Measurements from ENCODE around the gene MMP7. TPM values are rescaled to one million over a fixed set of nuclear protein-coding genes. Genes with fewer than 3 reads are reported as not detected.

MMP7 gene
- polyA plus RNA-seq, 1 donor (not counting 4 experiments of a cell fraction or from before 2014, with no cell fraction given) = 0.81 TPM

DNA sequence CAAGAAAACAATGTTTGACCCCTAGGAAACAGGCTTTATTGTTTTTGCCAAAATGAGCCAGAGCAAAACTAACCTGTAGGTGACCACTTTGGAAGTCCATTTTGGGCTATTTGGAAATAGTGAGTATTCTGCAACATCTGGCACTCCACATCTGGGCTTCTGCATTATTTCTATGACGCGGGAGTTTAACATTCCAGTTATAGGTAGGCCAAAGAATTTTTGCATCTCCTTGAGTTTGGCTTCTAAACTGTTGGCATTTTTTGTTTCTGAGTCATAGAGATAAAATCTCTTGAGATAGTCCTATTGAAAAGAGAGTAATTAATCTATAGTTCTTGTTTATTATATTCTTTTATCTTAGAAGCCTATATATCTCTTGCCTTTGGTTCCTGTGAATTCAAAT is 2.9 kb downstream of the MMP7 start:
- Histone ChIP-seq H3K36me3 (ENCODE audit: control insufficient read depth in 2 of 2, extremely low read depth in 1 of 2, insufficient read depth in 2 of 2, low read length in 2 of 2) (no peaks in the 10 kb centered on the region), H3K79me2 (ENCODE audit: control insufficient read depth, insufficient read depth, low read length) (no peaks in the 10 kb centered on the region), H3K9me1 (ENCODE audit: control insufficient read depth, extremely low read depth, insufficient read depth, low read length) (no peaks in the 10 kb centered on the region), H2AFZ (ENCODE audit: control insufficient read depth, low read length) (no peak overlapping the region), H3K9ac (ENCODE audit: control insufficient read depth, extremely low read depth, insufficient read depth, low read length) (no peak overlapping the region), H3K27me3 (ENCODE audit: control insufficient read depth, extremely low read depth, insufficient read depth, low read length) (no peaks in the 10 kb centered on the region), H3K4me3 (ENCODE audit: control insufficient read depth in 2 of 3, extremely low read depth in 1 of 3, insufficient read depth in 2 of 3, low read depth in 1 of 3, low read length in 3 of 3) (no peak overlapping the region), H3K27ac (ENCODE audit: control insufficient read depth, insufficient read depth, low read length) (no peak overlapping the region), H3K4me1 (ENCODE audit: control insufficient read depth, extremely low read depth, insufficient read depth, low read length) (peaks cover 14% of the 10 kb centered on the region), H3K9me3 (ENCODE audit: control insufficient read depth, low read depth, low read length) (no peaks in the 10 kb centered on the region), H3K4me2 (ENCODE audit: control insufficient read depth, extremely low read depth, insufficient read depth, low read depth, low read length) (no peak overlapping the region), H4K20me1 (ENCODE audit: control insufficient read depth, extremely low read depth, insufficient read depth, low read length) (no peaks in the 10 kb centered on the region)
- no peak for DNase-seq (ENCODE audit: low read depth, low spot score)
- TF ChIP-seq, protein P1, sequence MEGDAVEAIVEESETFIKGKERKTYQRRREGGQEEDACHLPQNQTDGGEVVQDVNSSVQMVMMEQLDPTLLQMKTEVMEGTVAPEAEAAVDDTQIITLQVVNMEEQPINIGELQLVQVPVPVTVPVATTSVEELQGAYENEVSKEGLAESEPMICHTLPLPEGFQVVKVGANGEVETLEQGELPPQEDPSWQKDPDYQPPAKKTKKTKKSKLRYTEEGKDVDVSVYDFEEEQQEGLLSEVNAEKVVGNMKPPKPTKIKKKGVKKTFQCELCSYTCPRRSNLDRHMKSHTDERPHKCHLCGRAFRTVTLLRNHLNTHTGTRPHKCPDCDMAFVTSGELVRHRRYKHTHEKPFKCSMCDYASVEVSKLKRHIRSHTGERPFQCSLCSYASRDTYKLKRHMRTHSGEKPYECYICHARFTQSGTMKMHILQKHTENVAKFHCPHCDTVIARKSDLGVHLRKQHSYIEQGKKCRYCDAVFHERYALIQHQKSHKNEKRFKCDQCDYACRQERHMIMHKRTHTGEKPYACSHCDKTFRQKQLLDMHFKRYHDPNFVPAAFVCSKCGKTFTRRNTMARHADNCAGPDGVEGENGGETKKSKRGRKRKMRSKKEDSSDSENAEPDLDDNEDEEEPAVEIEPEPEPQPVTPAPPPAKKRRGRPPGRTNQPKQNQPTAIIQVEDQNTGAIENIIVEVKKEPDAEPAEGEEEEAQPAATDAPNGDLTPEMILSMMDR (optimal IDR thresholded peaks at IDR 0.05 in 1 of 3, IDR thresholded peaks at IDR 0.05 in 1 of 3, conservative IDR thresholded peaks at IDR 0.05 in 1 of 3; ENCODE audit: extremely low read depth in 1 of 3, insufficient read depth in 2 of 3, low read length in 3 of 3) = no peak
- TF ChIP-seq EZH2 (IDR thresholded peaks at IDR 0.05; ENCODE audit: low read length) = no peak
- dilution Hi-C loops (cut with MboI; ENCODE audit: extremely low pct_ligation_motif_present, low sequenced_read_pairs) = no loop called here
- no peak for FAIRE-seq

DNA sequence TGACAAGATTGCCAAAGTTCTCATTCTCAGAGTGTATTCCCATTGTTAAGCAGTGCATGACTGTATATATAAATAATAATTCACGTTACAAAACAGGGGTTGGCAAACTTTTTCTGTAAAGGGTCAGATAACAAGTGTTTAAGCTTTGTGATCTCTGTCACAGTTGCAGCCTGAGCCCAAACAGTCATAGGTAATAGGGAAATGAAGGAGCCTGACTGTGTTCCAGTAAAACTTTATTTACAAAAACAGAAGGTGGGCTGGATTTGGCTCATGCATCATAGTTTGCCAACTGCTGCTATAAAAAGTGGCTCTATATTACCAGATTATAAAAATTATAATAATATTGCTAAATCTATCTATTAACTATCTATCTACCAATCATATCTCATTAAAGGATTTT is 3.5 kb downstream of the MMP7 start:
- H3K9ac ChIP-seq (ENCODE audit: control insufficient read depth, extremely low read depth, insufficient read depth, low read length) = no peak overlapping the region
- H2AFZ ChIP-seq (ENCODE audit: control insufficient read depth, low read length) = no peak overlapping the region
- H4K20me1 ChIP-seq (ENCODE audit: control insufficient read depth, extremely low read depth, insufficient read depth, low read length) = no peaks in the 10 kb centered on the region
- no peaks in the 10 kb centered on the region for H3K36me3 ChIP-seq (ENCODE audit: control insufficient read depth in 2 of 2, extremely low read depth in 1 of 2, insufficient read depth in 2 of 2, low read length in 2 of 2)
- no peak overlapping the region for H3K27ac ChIP-seq (ENCODE audit: control insufficient read depth, insufficient read depth, low read length)
- FAIRE-seq (no peak), DNase-seq (ENCODE audit: low read depth, low spot score) (no peak)
- H3K9me3 ChIP-seq (ENCODE audit: control insufficient read depth, low read depth, low read length) = no peaks in the 10 kb centered on the region
- no peaks in the 10 kb centered on the region for H3K79me2 ChIP-seq (ENCODE audit: control insufficient read depth, insufficient read depth, low read length)
- H3K4me3 ChIP-seq (ENCODE audit: control insufficient read depth in 2 of 3, extremely low read depth in 1 of 3, insufficient read depth in 2 of 3, low read depth in 1 of 3, low read length in 3 of 3) = no peak overlapping the region
- H3K27me3 ChIP-seq (ENCODE audit: control insufficient read depth, extremely low read depth, insufficient read depth, low read length) = no peaks in the 10 kb centered on the region
- peaks cover 14% of the 10 kb centered on the region for H3K4me1 ChIP-seq (ENCODE audit: control insufficient read depth, extremely low read depth, insufficient read depth, low read length)
- H3K4me2 ChIP-seq (ENCODE audit: control insufficient read depth, extremely low read depth, insufficient read depth, low read depth, low read length) = no peak overlapping the region
- dilution Hi-C loops (cut with MboI; ENCODE audit: extremely low pct_ligation_motif_present, low sequenced_read_pairs) = no loop called here
- no peaks in the 10 kb centered on the region for H3K9me1 ChIP-seq (ENCODE audit: control insufficient read depth, extremely low read depth, insufficient read depth, low read length)
- TF ChIP-seq EZH2 (IDR thresholded peaks at IDR 0.05; ENCODE audit: low read length) = no peak

DNA sequence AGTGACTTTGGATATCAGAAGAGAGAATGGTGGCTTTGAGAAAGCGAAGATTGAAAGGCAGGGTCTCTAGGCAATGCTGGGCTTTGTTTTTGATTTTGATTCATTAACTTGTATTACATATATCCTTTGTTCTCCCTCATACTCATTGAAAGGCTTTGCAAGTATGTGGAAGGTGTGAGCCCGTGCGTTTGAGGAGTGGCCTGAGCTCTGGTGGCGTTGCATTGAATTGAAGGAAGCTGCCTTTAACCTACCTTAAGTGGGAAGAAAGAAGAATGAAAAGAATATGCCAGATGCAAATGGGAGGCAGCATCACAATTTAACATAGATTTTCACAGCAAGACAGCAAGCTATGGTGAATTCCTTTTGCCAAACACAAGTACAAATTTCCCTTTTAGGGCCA is 6.7 kb downstream of the MMP7 start:
- peaks cover 9% of the 10 kb centered on the region for H3K4me1 ChIP-seq (ENCODE audit: control insufficient read depth, extremely low read depth, insufficient read depth, low read length)
- H4K20me1 ChIP-seq (ENCODE audit: control insufficient read depth, extremely low read depth, insufficient read depth, low read length) = no peaks in the 10 kb centered on the region
- no peak overlapping the region for H3K4me2 ChIP-seq (ENCODE audit: control insufficient read depth, extremely low read depth, insufficient read depth, low read depth, low read length)
- dilution Hi-C loops (cut with MboI; ENCODE audit: extremely low pct_ligation_motif_present, low sequenced_read_pairs) = no loop called here
- no peaks in the 10 kb centered on the region for H3K36me3 ChIP-seq (ENCODE audit: control insufficient read depth in 2 of 2, extremely low read depth in 1 of 2, insufficient read depth in 2 of 2, low read length in 2 of 2)
- H3K9ac ChIP-seq (ENCODE audit: control insufficient read depth, extremely low read depth, insufficient read depth, low read length) = no peak overlapping the region
- H3K27ac ChIP-seq (ENCODE audit: control insufficient read depth, insufficient read depth, low read length) = no peak overlapping the region
- no peak for FAIRE-seq
- no peaks in the 10 kb centered on the region for H3K9me3 ChIP-seq (ENCODE audit: control insufficient read depth, low read depth, low read length)
- no peak overlapping the region for H3K4me3 ChIP-seq (ENCODE audit: control insufficient read depth in 2 of 3, extremely low read depth in 1 of 3, insufficient read depth in 2 of 3, low read depth in 1 of 3, low read length in 3 of 3)
- no peak overlapping the region for H2AFZ ChIP-seq (ENCODE audit: control insufficient read depth, low read length)
- no peaks in the 10 kb centered on the region for H3K79me2 ChIP-seq (ENCODE audit: control insufficient read depth, insufficient read depth, low read length)
- DNase-seq (ENCODE audit: low read depth, low spot score) = no peak
- H3K9me1 ChIP-seq (ENCODE audit: control insufficient read depth, extremely low read depth, insufficient read depth, low read length) = no peaks in the 10 kb centered on the region
- no peaks in the 10 kb centered on the region for H3K27me3 ChIP-seq (ENCODE audit: control insufficient read depth, extremely low read depth, insufficient read depth, low read length)
- TF ChIP-seq EZH2 (IDR thresholded peaks at IDR 0.05; ENCODE audit: low read length) = no peak
- TF ChIP-seq, protein P1 (optimal IDR thresholded peaks at IDR 0.05 in 1 of 3, IDR thresholded peaks at IDR 0.05 in 1 of 3, conservative IDR thresholded peaks at IDR 0.05 in 1 of 3; ENCODE audit: extremely low read depth in 1 of 3, insufficient read depth in 2 of 3, low read length in 3 of 3) = no peak

Data from keratinocyte (primary cell).